SK-N-SH treated with all-trans-retinoic acid at 6 μM for 48 hours (cell line): Measurements from ENCODE around the gene STARD5.

ENCODE experiments used
- ATAC-seq: fragments of 200-7000 bp; cut with Tn5 transposase; 3 replicates; pipeline ENCODE4 v1.9.1; 2020; ENCODE audit warnings: mild to moderate bottlenecking, moderate library complexity
- ARNTL ChIP-seq: fragments of 450-650 bp; formaldehyde crosslinking; IDR thresholded peaks from 2 replicates; pipeline ENCODE4 v1.5.0; 2020; ENCODE audit warnings: low read depth, mild to moderate bottlenecking, moderate library complexity, borderline replicate concordance
- BACH2 ChIP-seq: fragments of 250-450 bp; sonication (Bioruptor Pico); IDR thresholded peaks from 2 replicates; pipeline ENCODE4 v1.9.0; 2021; ENCODE audit warnings: mild to moderate bottlenecking, borderline replicate concordance
- CREB5 ChIP-seq: fragments of 250-450 bp; sonication (Bioruptor Pico); IDR thresholded peaks from 2 replicates; pipeline ENCODE4 v1.5.1; 2020; ENCODE audit warnings: low read depth, mild to moderate bottlenecking, moderate library complexity
- CSDC2 ChIP-seq: fragments of 250-450 bp; sonication (Bioruptor Pico); IDR thresholded peaks from 2 replicates; pipeline ENCODE4 v1.5.0; 2020; ENCODE audit warnings: mild to moderate bottlenecking, moderate library complexity
- CSRNP3 ChIP-seq: fragments of 250-450 bp; sonication (Bioruptor Pico); IDR thresholded peaks from 2 replicates; pipeline ENCODE4 v1.5.1; 2021; ENCODE audit warnings: mild to moderate bottlenecking, moderate library complexity
- ESRRG ChIP-seq: fragments of 250-450 bp; sonication (Bioruptor Pico); IDR thresholded peaks from 2 replicates; pipeline ENCODE4 v1.6.1; 2021; ENCODE audit warnings: mild to moderate bottlenecking
- GLIS3 ChIP-seq: fragments of 250-450 bp; sonication (Bioruptor Pico); IDR thresholded peaks from 2 replicates; pipeline ENCODE4 v1.5.0; 2020; ENCODE audit warnings: mild to moderate bottlenecking, moderate library complexity
- ISL1 ChIP-seq: fragments of 250-450 bp; sonication (Bioruptor Pico); IDR thresholded peaks from 2 replicates; pipeline ENCODE4 v2.1.2; 2022; ENCODE audit warnings: mild to moderate bottlenecking, moderate library complexity
- OSR1 ChIP-seq: fragments of 250-450 bp; sonication (Bioruptor Pico); IDR thresholded peaks from 2 replicates; pipeline ENCODE4 v1.8.0; 2022; ENCODE audit warnings: moderate library complexity, mild to moderate bottlenecking, inconsistent platforms
- PATZ1 ChIP-seq: fragments of 250-450 bp; sonication (Bioruptor Pico); IDR thresholded peaks from 2 replicates; pipeline ENCODE4 v1.8.0; 2020; ENCODE audit warnings: mild to moderate bottlenecking, moderate library complexity, borderline replicate concordance
- POU6F1 ChIP-seq: fragments of 250-450 bp; sonication (Bioruptor Pico); IDR thresholded peaks from 2 replicates; pipeline ENCODE4 v1.8.0; 2021; ENCODE audit warnings: low read depth, mild to moderate bottlenecking, moderate library complexity, borderline replicate concordance
- PPARA ChIP-seq: fragments of 250-450 bp; sonication (Bioruptor Pico); IDR thresholded peaks from 2 replicates; pipeline ENCODE4 v1.5.0; 2020; ENCODE audit warnings: mild to moderate bottlenecking, borderline replicate concordance
- RARB ChIP-seq: fragments of 250-450 bp; sonication (Bioruptor Pico); IDR thresholded peaks from 2 replicates; pipeline ENCODE4 v1.8.0; 2021; ENCODE audit warnings: mild to moderate bottlenecking, moderate library complexity
- SNAI2 ChIP-seq: fragments of 250-450 bp; sonication (Bioruptor Pico); IDR thresholded peaks from 2 replicates; pipeline ENCODE4 v1.5.0; 2020; ENCODE audit warnings: mild to moderate bottlenecking, moderate library complexity
- TCF4 ChIP-seq: fragments of 250-450 bp; sonication (Bioruptor Pico); IDR thresholded peaks from 2 replicates; pipeline ENCODE4 v1.8.0; 2021; ENCODE audit warnings: mild to moderate bottlenecking, moderate library complexity, borderline replicate concordance
- TOX ChIP-seq: fragments of 250-450 bp; sonication (Bioruptor Pico); IDR thresholded peaks from 2 replicates; pipeline ENCODE4 v1.8.0; 2021; ENCODE audit warnings: mild to moderate bottlenecking, moderate library complexity, borderline replicate concordance
- TSHZ2 ChIP-seq: fragments of 250-450 bp; sonication (Bioruptor Pico); IDR thresholded peaks from 2 replicates; pipeline ENCODE4 v1.5.0; 2020; ENCODE audit warnings: mild to moderate bottlenecking, moderate library complexity
- ZC3H10 ChIP-seq: fragments of 250-450 bp; sonication (Bioruptor Pico); IDR thresholded peaks from 2 replicates; pipeline ENCODE4 v1.5.1; 2021; ENCODE audit warnings: mild to moderate bottlenecking, moderate library complexity
- ZFP3 ChIP-seq: fragments of 250-450 bp; sonication (Bioruptor Pico); IDR thresholded peaks from 2 replicates; pipeline ENCODE4 v1.5.0; 2020; ENCODE audit warnings: mild to moderate bottlenecking, moderate library complexity
- ZFP30 ChIP-seq: fragments of 450-650 bp; formaldehyde crosslinking; IDR thresholded peaks from 2 replicates; pipeline ENCODE4 v1.5.0; 2022; ENCODE audit warnings: mild to moderate bottlenecking, moderate library complexity
- ZNF565 ChIP-seq: fragments of 450-650 bp; formaldehyde crosslinking; conservative IDR thresholded peaks from 2 replicates; pipeline ENCODE4 v1.5.0; 2020; ENCODE audit warnings: low read depth, mild to moderate bottlenecking, moderate library complexity
- ZNF70 ChIP-seq: fragments of 450-650 bp; formaldehyde crosslinking; IDR thresholded peaks from 2 replicates; pipeline ENCODE4 v1.5.0; 2020; ENCODE audit warnings: mild to moderate bottlenecking, moderate library complexity
- ZNF8 ChIP-seq: fragments of 450-650 bp; formaldehyde crosslinking; IDR thresholded peaks from 2 replicates; pipeline ENCODE4 v1.5.0; 2020; ENCODE audit warnings: mild to moderate bottlenecking, moderate library complexity

STARD5 gene

GRCh38 chr15:81268881-81269601, 54.9 kb downstream of the STARD5 start:
- no peak for ATAC-seq
- TF ChIP-seq BACH2 (CRISPR knock-in tag): no peak
- TF ChIP-seq RARB (CRISPR knock-in tag): no peak
- TF ChIP-seq ZC3H10: no peak
- no peak for TF ChIP-seq ZFP3 (CRISPR knock-in tag)
- no peak for TF ChIP-seq TOX (CRISPR knock-in tag)
- no peak for TF ChIP-seq POU6F1 (CRISPR knock-in tag)
- no peak for TF ChIP-seq GLIS3 (CRISPR knock-in tag)
- TF ChIP-seq PPARA (CRISPR knock-in tag): no peak
- TF ChIP-seq PATZ1 (CRISPR knock-in tag): no peak
- TF ChIP-seq CSRNP3: no peak
- no peak for TF ChIP-seq ISL1
- TF ChIP-seq ZFP30 (CRISPR knock-in tag): no peak
- no peak for TF ChIP-seq ZNF565 (CRISPR knock-in tag)
- no peak for TF ChIP-seq CREB5 (CRISPR knock-in tag)
- TF ChIP-seq SNAI2 (CRISPR knock-in tag): no peak
- TF ChIP-seq TCF4 (CRISPR knock-in tag): no peak
- TF ChIP-seq ARNTL: no peak
- no peak for TF ChIP-seq CSDC2 (CRISPR knock-in tag)
- no peak for TF ChIP-seq ESRRG (CRISPR knock-in tag)

GRCh38 chr15:81268340-81268739, 55.6 kb downstream of the STARD5 start:
- TF ChIP-seq RARB (CRISPR knock-in tag) (no peak), PATZ1 (CRISPR knock-in tag) (no peak), ZNF565 (CRISPR knock-in tag) (no peak), ZC3H10 (no peak), PPARA (CRISPR knock-in tag) (no peak), ZNF70 (CRISPR knock-in tag) (no peak), TOX (CRISPR knock-in tag) (no peak), TSHZ2 (CRISPR knock-in tag) (no peak), CREB5 (CRISPR knock-in tag) (no peak), ESRRG (CRISPR knock-in tag) (no peak), GLIS3 (CRISPR knock-in tag) (no peak), ARNTL (no peak), ISL1 (no peak), SNAI2 (CRISPR knock-in tag) (no peak), ZNF8 (CRISPR knock-in tag) (no peak), CSDC2 (CRISPR knock-in tag) (no peak), TCF4 (CRISPR knock-in tag) (no peak), OSR1 (CRISPR knock-in tag) (no peak), BACH2 (CRISPR knock-in tag) (no peak), ZFP30 (CRISPR knock-in tag) (no peak)
- ATAC-seq: no peak
